GM18907 (cell line): ENCODE measurements around the gene ARHGAP20.

ENCODE experiments used
- ATAC-seq: cut with Tn5 transposase; IDR thresholded peaks from one replicate; pipeline ENCODE4 v1.9.1; 2021; ENCODE audit warnings: mild to moderate bottlenecking, moderate library complexity; ENCODE audit not compliant: unreplicated experiment

ARHGAP20 gene

GRCh38 chr11:110711776-110712658 is at the start of gene ARHGAP20:
Gene ARHGAP20 (minus strand): TSS chr11:110712437. CDS start chr11:110712231, 206 bp downstream.
- peak; percentile 81 for ATAC-seq

- ATAC-seq, result no peak
These were observed 49.8 kb upstream of the ARHGAP20 start for GRCh38 chr11:110761991-110762390.

- no peak for ATAC-seq
These were observed 48.9 kb upstream of the ARHGAP20 start for GRCh38 chr11:110761131-110761530.

- no peak for ATAC-seq
These were observed 47.7 kb upstream of the ARHGAP20 start for GRCh38 chr11:110759972-110760381.

- ATAC-seq, result no peak
These were observed 45.9 kb upstream of the ARHGAP20 start for GRCh38 chr11:110757962-110758755.

- ATAC-seq, result no peak
These were observed 44.8 kb upstream of the ARHGAP20 start for GRCh38 chr11:110757066-110757465.

- ATAC-seq, result no peak
These were observed 43.7 kb upstream of the ARHGAP20 start for GRCh38 chr11:110755941-110756340.

- no peak for ATAC-seq
These were observed 40.7 kb upstream of the ARHGAP20 start for GRCh38 chr11:110752890-110753289.

GRCh38 chr11:110750100-110750499 is 37.9 kb upstream of the ARHGAP20 start:
- ATAC-seq, result no peak

- ATAC-seq, result no peak
These were observed 35.3 kb upstream of the ARHGAP20 start for GRCh38 chr11:110747531-110747930.

GRCh38 chr11:110738641-110739040 is 26.4 kb upstream of the ARHGAP20 start:
- no peak for ATAC-seq

GRCh38 chr11:110737593-110737992 is 25.4 kb upstream of the ARHGAP20 start:
- no peak for ATAC-seq

- ATAC-seq, result no peak
These were observed 23.9 kb upstream of the ARHGAP20 start for GRCh38 chr11:110736171-110736553.

GRCh38 chr11:110735455-110736170 is 23.4 kb upstream of the ARHGAP20 start:
- ATAC-seq, result no peak

- no peak for ATAC-seq
These were observed 22.6 kb upstream of the ARHGAP20 start for GRCh38 chr11:110734790-110735189.

- no peak for ATAC-seq
These were observed 18.5 kb upstream of the ARHGAP20 start for GRCh38 chr11:110730773-110731172.

GRCh38 chr11:110728883-110729282 is 16.6 kb upstream of the ARHGAP20 start:
- ATAC-seq, result no peak

- ATAC-seq, result no peak
These were observed 16.2 kb upstream of the ARHGAP20 start for GRCh38 chr11:110728476-110728875.

GRCh38 chr11:110724358-110724757 is 12.1 kb upstream of the ARHGAP20 start:
- no peak for ATAC-seq

GRCh38 chr11:110720431-110721275 is 8.4 kb upstream of the ARHGAP20 start:
- ATAC-seq, result no peak
